T-helper 2 cell treated with Interferon-gamma antibody and Interleukin-4, amounts not matched to agents 100 ng/mL and 5 ng/mL, for 36 hours (primary cell): ENCODE measurements around the gene DOK6. TPM values are rescaled to one million over a fixed set of nuclear protein-coding genes. Genes with fewer than 3 reads are reported as not detected.

Experiments
- intact Hi-C: fragments of 100-400 bp; cut with micrococcal nuclease; formaldehyde crosslinking; loops from one replicate; pipeline ENCODE4 v1.15.1; 2023
- total RNA-seq: library from RNA; stranded (reverse); gene quantifications from 2 replicates; pipeline ENCODE4 v1.2.3, GENCODE V29; 2022

The DOK6 gene
- total RNA-seq, 1 donor from 2014 or later = not detected

- intact Hi-C loops = no loop called here
Measured at GRCh38 chr18:69432847-69433246, 32.2 kb downstream of the DOK6 start.

GRCh38 chr18:69435000-69435399 is 34.3 kb downstream of the DOK6 start:
- intact Hi-C loops = no loop called here

GRCh38 chr18:69444221-69444620 is 43.5 kb downstream of the DOK6 start:
- intact Hi-C loops = no loop called here

- intact Hi-C loops = no loop called here
Measured at GRCh38 chr18:69447886-69448285, 47.2 kb downstream of the DOK6 start.

- intact Hi-C loops = no loop called here
Measured at GRCh38 chr18:69455125-69455524, 54.4 kb downstream of the DOK6 start.

GRCh38 chr18:69469444-69469919 is 68.8 kb downstream of the DOK6 start:
- intact Hi-C loops = loop anchor here (1.0 kb wide), 1 partner anchor 617 kb away; no protein-coding TSS in a partner anchor

- intact Hi-C loops = no loop called here
Measured at GRCh38 chr18:69480460-69480859, 79.8 kb downstream of the DOK6 start.

GRCh38 chr18:69483574-69483973 is 82.9 kb downstream of the DOK6 start:
- intact Hi-C loops = no loop called here

- intact Hi-C loops = no loop called here
Measured at GRCh38 chr18:69484699-69485396, 84.2 kb downstream of the DOK6 start.

- intact Hi-C loops = no loop called here
Measured at GRCh38 chr18:69487488-69488394, 87.1 kb downstream of the DOK6 start.

- intact Hi-C loops = no loop called here
Measured at GRCh38 chr18:69490072-69490471, 89.4 kb downstream of the DOK6 start.

- intact Hi-C loops = no loop called here
Measured at GRCh38 chr18:69490813-69491212, 90.1 kb downstream of the DOK6 start.

GRCh38 chr18:69491576-69491975 is 90.9 kb downstream of the DOK6 start:
- intact Hi-C loops = no loop called here

- intact Hi-C loops = no loop called here
Measured at GRCh38 chr18:69492861-69493260, 92.2 kb downstream of the DOK6 start.

GRCh38 chr18:69494841-69495240 is 94.2 kb downstream of the DOK6 start:
- intact Hi-C loops = no loop called here

- intact Hi-C loops = no loop called here
Measured at GRCh38 chr18:69495338-69495737, 94.7 kb downstream of the DOK6 start.

- intact Hi-C loops = no loop called here
Measured at GRCh38 chr18:69495841-69496533, 95.3 kb downstream of the DOK6 start.

GRCh38 chr18:69518989-69519388 is 118.3 kb downstream of the DOK6 start:
- intact Hi-C loops = no loop called here

GRCh38 chr18:69523582-69523981 is 122.9 kb downstream of the DOK6 start:
- intact Hi-C loops = no loop called here

GRCh38 chr18:69528435-69528834 is 127.7 kb downstream of the DOK6 start:
- intact Hi-C loops = no loop called here

- intact Hi-C loops = no loop called here
Measured at GRCh38 chr18:69529151-69529550, 128.5 kb downstream of the DOK6 start.

- intact Hi-C loops = no loop called here
Measured at GRCh38 chr18:69531973-69532372, 131.3 kb downstream of the DOK6 start.
